Gastroesophageal sphincter (tissue), 4 donors: ENCODE data around the gene DENND5B. TPM values are rescaled to one million over a fixed set of nuclear protein-coding genes. Genes with fewer than 3 reads are reported as not detected.

ENCODE experiments used
- ATAC-seq: fragments of 150-250 bp; one replicate; pipeline ENCODE4 v1.9.1; 2016; ENCODE audit warnings: mild to moderate bottlenecking, moderate library complexity
- H3K27ac ChIP-seq, 4 donors: fragments of 200-600 bp; sonication (generic) in 3 of 4; 1 replicate in 3 of 4; 2 replicates in 1 of 4; pipeline ENCODE4 v1.5.1; 2016 to 2019
- H3K27me3 ChIP-seq: fragments of 200-600 bp; sonication (generic); one replicate; pipeline ENCODE4 v1.5.1; 2019
- H3K36me3 ChIP-seq, 2 donors: fragments of 200-600 bp; sonication (generic); one replicate each; pipeline ENCODE4 v1.5.1; 2019; ENCODE audit warnings: control low read depth in 1 of 2
- H3K4me1 ChIP-seq, 3 donors: fragments of 200-600 bp; sonication (generic); 1 replicate in 2 of 3; 2 replicates in 1 of 3; pipeline ENCODE4 v1.5.1; 2016 to 2019; ENCODE audit warnings: control low read depth in 2 of 3
- H3K4me3 ChIP-seq, 2 donors: fragments of 200-600 bp; sonication (generic); one replicate each; pipeline ENCODE4 v1.5.1; 2019; ENCODE audit warnings: mild to moderate bottlenecking in 1 of 2, moderate library complexity in 1 of 2
- H3K9me3 ChIP-seq, 3 donors: fragments of 200-600 bp; sonication (generic); one replicate each; pipeline ENCODE4 v1.5.1; 2017 to 2019; ENCODE audit warnings: control low read depth in 2 of 3
- CTCF ChIP-seq, 4 experiments: fragments of 200-600 bp in 2 of 4; fragments of 450-650 bp in 2 of 4; sonication (generic) in 1 of 4; IDR thresholded peaks; one replicate each; pipeline ENCODE4 v1.5.1; 2017 to 2019; ENCODE audit warnings: antibody characterized with exemption in 4 of 4, mild to moderate bottlenecking in 2 of 4, moderate library complexity in 2 of 4
- EP300 ChIP-seq: sonication (generic); formaldehyde crosslinking; IDR thresholded peaks from one replicate; pipeline ENCODE4 v1.6.1; 2017; ENCODE audit warnings: antibody characterized with exemption, mild to moderate bottlenecking
- POLR2A ChIP-seq, 2 donors: fragments of 450-650 bp; IDR thresholded peaks; one replicate each; pipeline ENCODE4 v1.6.1; 2017; ENCODE audit warnings: antibody characterized with exemption in 2 of 2, mild to moderate bottlenecking in 2 of 2, moderate library complexity in 1 of 2
- POLR2AphosphoS5 ChIP-seq: sonication (generic); formaldehyde crosslinking; IDR thresholded peaks from one replicate; pipeline ENCODE4 v1.6.1; 2017; ENCODE audit warnings: antibody characterized with exemption
- WGBS, 2 donors: methylation state at CpG; one replicate each; pipeline ENCODE4 v1.1.5; 2018; ENCODE audit warnings: low coverage in 1 of 2; 5-methylcytosine and 5-hydroxymethylcytosine counted together
- total RNA-seq, 4 donors: library from RNA; depleted of rRNA; stranded (reverse); fragments of >200 nt; gene quantifications; one replicate each; pipeline ENCODE4 v1.1.0, GENCODE V29; 2016

DENND5B gene
- total RNA-seq, 4 donors from 2014 or later = 14.7 to 40.8 (median 17.7) TPM

GRCh38 chr12:31474751-31475150 lies 116.2 kb downstream of the DENND5B start:
- WGBS, 2 donors = 90 to 94% methylated on average over 2 of the region's 2 CpGs
- no peak overlapping the region for H3K4me3 ChIP-seq
- ATAC-seq = no peak
- no peaks in the 10 kb centered on the region for H3K27me3 ChIP-seq
- no peak for TF ChIP-seq CTCF (IDR thresholded peaks at IDR 0.05)
- TF ChIP-seq POLR2A (IDR thresholded peaks at IDR 0.05) = no peak
- TF ChIP-seq POLR2AphosphoS5 = no peak
- TF ChIP-seq EP300 = no peak
- peaks cover 0 to 20% of the 10 kb centered on the region in 2 donors for H3K36me3 ChIP-seq
- no peaks in the 10 kb centered on the region for H3K9me3 ChIP-seq
- H3K27ac ChIP-seq = no peak overlapping the region
- H3K4me1 ChIP-seq = no peaks in the 10 kb centered on the region

- no peak overlapping the region for H3K27ac ChIP-seq
- 79 to 92% methylated on average over 4 to 5 of the region's 7 CpGs for WGBS, 2 donors
- no peaks in the 10 kb centered on the region for H3K27me3 ChIP-seq
- ATAC-seq = no peak
- no peaks in the 10 kb centered on the region for H3K4me1 ChIP-seq
- no peaks in the 10 kb centered on the region for H3K36me3 ChIP-seq
- H3K4me3 ChIP-seq = no peak overlapping the region
- no peak for TF ChIP-seq POLR2AphosphoS5
- TF ChIP-seq CTCF (IDR thresholded peaks at IDR 0.05) = no peak
- TF ChIP-seq EP300 = no peak
- no peak for TF ChIP-seq POLR2A (IDR thresholded peaks at IDR 0.05)
- H3K9me3 ChIP-seq = no peaks in the 10 kb centered on the region
Observed at GRCh38 chr12:31471823-31472222, 119.1 kb downstream of the DENND5B start.

- no peak for TF ChIP-seq CTCF (IDR thresholded peaks at IDR 0.05)
- TF ChIP-seq POLR2AphosphoS5 = no peak
- TF ChIP-seq EP300 = no peak
- no peak for TF ChIP-seq POLR2A (IDR thresholded peaks at IDR 0.05)
- Histone ChIP-seq H3K36me3 (no peaks in the 10 kb centered on the region), H3K9me3 (no peaks in the 10 kb centered on the region), H3K27me3 (no peaks in the 10 kb centered on the region), H3K27ac (no peak overlapping the region), H3K4me3 (no peak overlapping the region), H3K4me1 (no peaks in the 10 kb centered on the region)
- WGBS, 2 donors = 33 to 74% methylated on average over 2 to 6 of the region's 6 CpGs
- ATAC-seq = no peak
Observed at GRCh38 chr12:31471051-31471450, 119.9 kb downstream of the DENND5B start.

- Histone ChIP-seq H3K4me3 (no peak overlapping the region), H3K4me1 (no peaks in the 10 kb centered on the region), H3K27ac (no peak overlapping the region), H3K27me3 (no peaks in the 10 kb centered on the region), H3K36me3 (no peaks in the 10 kb centered on the region), H3K9me3 (no peaks in the 10 kb centered on the region)
- ATAC-seq = no peak
- TF ChIP-seq CTCF (IDR thresholded peaks at IDR 0.05) = no peak
- no peak for TF ChIP-seq EP300
- no peak for TF ChIP-seq POLR2A (IDR thresholded peaks at IDR 0.05)
- no peak for TF ChIP-seq POLR2AphosphoS5
Observed at GRCh38 chr12:31470459-31470858, 120.5 kb downstream of the DENND5B start.

- TF ChIP-seq CTCF (IDR thresholded peaks at IDR 0.05) (no peak), POLR2AphosphoS5 (no peak), POLR2A (IDR thresholded peaks at IDR 0.05) (no peak), EP300 (no peak)
- ATAC-seq = no peak
- H3K4me1 ChIP-seq = no peaks in the 10 kb centered on the region
- no peaks in the 10 kb centered on the region for H3K36me3 ChIP-seq
- no peaks in the 10 kb centered on the region for H3K27me3 ChIP-seq
- no peaks in the 10 kb centered on the region for H3K9me3 ChIP-seq
- H3K27ac ChIP-seq = no peak overlapping the region
- H3K4me3 ChIP-seq = no peak overlapping the region
Observed at GRCh38 chr12:31466768-31467167, 124.2 kb downstream of the DENND5B start.
